ENCODE measurements around the gene KCNH6. TPM values are rescaled to one million over a fixed set of nuclear protein-coding genes. Genes with fewer than 3 reads are reported as not detected.
A peak's percentile ranks its signal among the peaks of the same experiment; 100 is the strongest.

KCNH6 gene
- total RNA-seq, 2 experiments from 2014 or later = not detected

DNA sequence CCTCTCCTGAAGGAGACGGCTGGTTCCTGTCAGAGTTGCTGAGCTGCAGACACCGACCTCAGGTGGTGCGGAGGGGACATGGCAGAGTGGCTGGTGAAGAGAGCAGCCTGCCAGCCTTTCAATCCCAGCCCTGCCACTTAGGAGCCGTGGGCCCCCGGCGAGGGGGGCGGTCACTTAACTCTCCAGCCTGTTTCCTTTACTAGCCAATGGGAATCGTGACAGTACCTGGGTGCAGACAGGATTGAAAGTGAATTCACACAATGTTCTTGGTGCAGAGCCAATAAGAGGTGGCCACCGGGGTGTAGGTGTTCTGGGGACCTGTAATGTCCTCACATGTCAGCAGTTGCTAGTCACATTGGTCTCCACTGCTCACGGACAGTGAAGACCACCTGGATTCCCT, 32.8 kb upstream of the KCNH6 start:
- Mint-ChIP-seq H3K4me1 (ENCODE audit: low read depth) (no peaks in the 10 kb centered on the region), H3K27ac (no peak overlapping the region), H3K4me3 (no peak overlapping the region), H3K9me3 (no peaks in the 10 kb centered on the region), H3K27me3 (no peaks in the 10 kb centered on the region), H3K36me3 (no peaks in the 10 kb centered on the region)
- ChIA-PET POLR2A (no interaction called here), CTCF (interaction anchor here (1.0 kb wide), 1 partner anchor 122 kb away, joined by 3 read pairs; no protein-coding TSS in a partner anchor)
- intact Hi-C loops (cut with micrococcal nuclease) = no loop called here
- no peak for DNase-seq

DNA sequence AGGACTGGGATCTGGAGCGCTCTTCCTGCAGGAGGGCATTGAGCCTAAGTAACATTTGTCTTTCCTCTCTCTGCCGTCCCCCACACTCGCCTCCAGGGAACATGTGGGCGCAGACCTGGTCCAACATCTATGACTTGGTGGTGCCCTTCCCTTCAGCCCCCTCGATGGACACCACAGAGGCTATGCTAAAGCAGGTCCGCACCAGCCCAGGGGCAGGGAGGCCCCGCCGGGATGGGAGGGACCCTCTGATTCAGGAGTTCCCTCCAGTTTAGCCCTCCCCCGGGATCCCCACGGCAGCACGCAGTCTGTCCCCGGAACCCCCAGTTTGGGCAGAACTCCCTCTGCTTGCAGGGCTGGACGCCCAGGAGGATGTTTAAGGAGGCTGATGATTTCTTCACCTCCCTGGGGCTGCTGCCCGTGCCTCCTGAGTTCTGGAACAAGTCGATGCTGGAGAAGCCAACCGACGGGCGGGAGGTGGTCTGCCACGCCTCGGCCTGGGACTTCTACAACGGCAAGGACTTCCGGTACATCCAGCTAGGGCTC, 32.2 kb upstream of the KCNH6 start:
- no peaks in the 10 kb centered on the region for H3K4me1 Mint-ChIP-seq (ENCODE audit: low read depth)
- ChIA-PET POLR2A (no interaction called here), CTCF (interaction anchor here (1.0 to 2.3 kb wide), 2 partner anchors 11 to 122 kb away, joined by 3 to 12 read pairs; no protein-coding TSS in a partner anchor)
- H3K4me3 Mint-ChIP-seq = no peak overlapping the region
- DNase-seq = no peak
- intact Hi-C loops (cut with micrococcal nuclease) = no loop called here
- H3K9me3 Mint-ChIP-seq = no peaks in the 10 kb centered on the region
- no peaks in the 10 kb centered on the region for H3K27me3 Mint-ChIP-seq
- H3K36me3 Mint-ChIP-seq = no peaks in the 10 kb centered on the region
- H3K27ac Mint-ChIP-seq = no peak overlapping the region

DNA sequence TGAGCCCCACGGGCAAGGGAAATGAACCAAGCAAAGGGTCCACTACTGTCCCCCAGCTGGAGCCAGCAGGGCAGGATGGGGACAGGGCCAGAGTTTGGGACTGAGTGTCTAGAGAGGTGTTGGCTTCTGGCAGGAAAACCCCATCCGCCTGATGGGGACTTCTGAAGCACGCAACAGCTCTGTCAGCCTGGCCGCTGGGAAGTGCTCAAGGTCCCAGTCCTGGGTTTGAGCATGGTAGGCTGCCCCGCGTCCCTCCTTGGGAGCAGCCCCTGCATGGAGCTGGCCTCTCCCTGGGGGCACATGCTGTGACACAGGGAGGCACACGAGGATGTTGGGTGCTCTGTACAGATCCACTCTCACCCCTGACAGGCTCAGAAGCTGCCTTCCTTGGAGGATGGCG, 31.7 kb upstream of the KCNH6 start:
- no peak overlapping the region for H3K4me3 Mint-ChIP-seq
- H3K27ac Mint-ChIP-seq = no peak overlapping the region
- no peaks in the 10 kb centered on the region for H3K27me3 Mint-ChIP-seq
- intact Hi-C loops (cut with micrococcal nuclease) = no loop called here
- no peaks in the 10 kb centered on the region for H3K36me3 Mint-ChIP-seq
- CTCF ChIA-PET = interaction anchor here (2.3 kb wide), 1 partner anchor 12 kb away, joined by 12 read pairs; no protein-coding TSS in a partner anchor
- H3K4me1 Mint-ChIP-seq (ENCODE audit: low read depth) = no peaks in the 10 kb centered on the region
- no peak for DNase-seq
- POLR2A ChIA-PET = no interaction called here
- H3K9me3 Mint-ChIP-seq = no peaks in the 10 kb centered on the region

DNA sequence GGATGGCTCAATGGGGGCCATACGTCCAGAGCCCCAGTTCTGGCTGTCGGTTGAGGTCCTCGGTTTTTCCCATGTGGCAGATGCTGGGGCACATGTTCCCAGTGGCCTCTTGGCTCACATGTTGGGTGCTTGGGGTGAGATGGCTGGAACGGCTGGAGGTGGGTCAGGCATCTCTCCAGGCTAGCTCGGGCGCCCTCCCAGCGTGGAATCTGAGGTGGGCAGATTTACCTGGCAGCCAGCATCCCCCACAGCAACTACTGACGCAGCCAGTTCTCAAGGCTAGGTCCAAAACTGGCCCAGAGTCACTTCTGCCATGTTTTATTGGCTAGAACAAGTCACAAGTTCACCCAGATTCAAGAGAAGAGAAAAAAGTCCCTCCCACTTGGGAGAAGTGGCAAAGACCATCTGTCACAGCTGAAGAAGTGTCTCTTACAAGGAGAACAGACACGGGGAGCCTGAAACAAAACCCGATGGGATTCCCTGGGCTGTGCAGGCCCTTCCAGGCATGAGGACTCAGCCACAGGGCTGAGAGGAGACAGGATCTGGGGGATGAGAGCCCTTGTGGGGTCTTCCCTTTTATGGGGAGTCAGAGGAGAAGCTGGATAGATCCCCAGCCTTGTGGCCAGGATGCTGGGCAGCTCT, 31.1 kb upstream of the KCNH6 start:
- no peaks in the 10 kb centered on the region for H3K4me1 Mint-ChIP-seq (ENCODE audit: low read depth)
- no peak for DNase-seq
- CTCF ChIA-PET = interaction anchor here (0.6 to 2.3 kb wide), 2 partner anchors 12 to 34 kb away, joined by 4 to 12 read pairs; no protein-coding TSS in a partner anchor
- no peak overlapping the region for H3K4me3 Mint-ChIP-seq
- no peak overlapping the region for H3K27ac Mint-ChIP-seq
- intact Hi-C loops (cut with micrococcal nuclease) = no loop called here
- H3K36me3 Mint-ChIP-seq = no peaks in the 10 kb centered on the region
- POLR2A ChIA-PET = no interaction called here
- H3K27me3 Mint-ChIP-seq = no peaks in the 10 kb centered on the region
- no peaks in the 10 kb centered on the region for H3K9me3 Mint-ChIP-seq

DNA sequence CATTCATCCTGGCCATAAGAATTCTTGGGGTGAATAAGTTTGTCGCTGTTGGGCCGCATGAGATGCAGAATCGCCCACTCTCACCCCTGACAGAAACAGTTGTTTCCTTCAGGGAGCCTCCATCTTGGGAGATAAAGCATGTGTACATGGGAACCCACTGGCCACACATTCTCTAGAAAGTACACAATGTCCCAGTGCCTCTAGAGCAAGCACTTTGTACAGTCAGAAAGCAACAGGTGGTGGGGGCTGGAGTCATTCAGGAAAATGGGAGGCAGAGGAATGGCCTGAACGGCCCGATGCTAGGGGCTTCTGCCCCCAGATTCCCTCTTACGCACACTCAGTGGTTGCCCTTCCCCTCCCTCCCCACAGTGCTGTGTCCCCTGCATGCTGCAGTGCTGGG, 30.2 kb upstream of the KCNH6 start:
- H3K36me3 Mint-ChIP-seq = no peaks in the 10 kb centered on the region
- H3K9me3 Mint-ChIP-seq = no peaks in the 10 kb centered on the region
- intact Hi-C loops (cut with micrococcal nuclease) = no loop called here
- H3K4me3 Mint-ChIP-seq = no peak overlapping the region
- DNase-seq = no peak
- ChIA-PET POLR2A (no interaction called here), CTCF (interaction anchor here (2.3 kb wide), 1 partner anchor 13 kb away, joined by 12 read pairs; no protein-coding TSS in a partner anchor)
- H3K4me1 Mint-ChIP-seq (ENCODE audit: low read depth) = no peaks in the 10 kb centered on the region
- H3K27ac Mint-ChIP-seq = no peak overlapping the region
- no peaks in the 10 kb centered on the region for H3K27me3 Mint-ChIP-seq

DNA sequence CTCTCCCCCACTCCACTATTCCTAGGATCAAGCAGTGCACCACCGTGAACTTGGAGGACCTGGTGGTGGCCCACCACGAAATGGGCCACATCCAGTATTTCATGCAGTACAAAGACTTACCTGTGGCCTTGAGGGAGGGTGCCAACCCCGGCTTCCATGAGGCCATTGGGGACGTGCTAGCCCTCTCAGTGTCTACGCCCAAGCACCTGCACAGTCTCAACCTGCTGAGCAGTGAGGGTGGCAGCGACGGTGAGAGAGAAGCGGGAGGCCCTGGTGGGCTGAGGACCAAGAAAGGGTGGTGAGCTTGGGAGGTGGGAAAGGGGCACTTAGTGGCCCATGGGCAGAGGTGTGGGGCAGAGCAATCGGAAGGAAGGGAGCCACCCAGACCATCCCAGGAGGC, 29.7 kb upstream of the KCNH6 start:
- CTCF ChIA-PET = no interaction called here
- H3K9me3 Mint-ChIP-seq = no peaks in the 10 kb centered on the region
- no peak overlapping the region for H3K4me3 Mint-ChIP-seq
- no peaks in the 10 kb centered on the region for H3K27me3 Mint-ChIP-seq
- H3K4me1 Mint-ChIP-seq (ENCODE audit: low read depth) = no peaks in the 10 kb centered on the region
- POLR2A ChIA-PET = no interaction called here
- H3K36me3 Mint-ChIP-seq = no peaks in the 10 kb centered on the region
- no peak for DNase-seq
- no peak overlapping the region for H3K27ac Mint-ChIP-seq
- intact Hi-C loops (cut with micrococcal nuclease) = no loop called here

DNA sequence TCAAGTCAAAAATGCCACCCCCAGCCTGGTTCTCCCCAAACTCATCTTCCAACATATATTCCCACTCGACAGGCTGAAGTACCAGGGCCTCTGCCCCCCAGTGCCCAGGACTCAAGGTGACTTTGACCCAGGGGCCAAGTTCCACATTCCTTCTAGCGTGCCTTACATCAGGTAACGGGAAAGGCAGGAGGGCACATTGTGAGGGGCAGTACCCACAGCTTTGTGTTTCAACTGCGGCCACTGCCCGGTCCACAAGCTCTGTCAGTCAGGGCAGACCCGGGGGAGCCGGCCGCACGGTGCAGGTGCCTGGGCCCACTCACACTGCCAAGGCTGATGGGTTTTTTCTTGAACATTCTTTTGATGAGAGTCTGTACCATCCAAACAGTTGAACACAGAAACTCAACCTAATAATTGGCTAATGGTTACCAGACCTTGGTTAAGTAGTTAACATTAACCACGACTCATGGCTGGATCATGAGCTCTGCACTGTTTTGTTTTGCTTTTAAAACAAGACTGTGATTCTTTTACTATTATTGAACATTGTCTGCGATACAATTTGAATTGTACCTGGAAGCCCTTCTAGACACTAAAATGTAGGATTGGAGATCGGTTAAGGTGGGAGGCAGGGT, 28.7 kb upstream of the KCNH6 start:
- no peaks in the 10 kb centered on the region for H3K4me1 Mint-ChIP-seq (ENCODE audit: low read depth)
- H3K4me3 Mint-ChIP-seq = no peak overlapping the region
- no peaks in the 10 kb centered on the region for H3K9me3 Mint-ChIP-seq
- H3K27ac Mint-ChIP-seq = no peak overlapping the region
- H3K36me3 Mint-ChIP-seq = no peaks in the 10 kb centered on the region
- intact Hi-C loops (cut with micrococcal nuclease) = no loop called here
- POLR2A ChIA-PET = no interaction called here
- no peak for DNase-seq
- no peaks in the 10 kb centered on the region for H3K27me3 Mint-ChIP-seq
- CTCF ChIA-PET = no interaction called here

DNA sequence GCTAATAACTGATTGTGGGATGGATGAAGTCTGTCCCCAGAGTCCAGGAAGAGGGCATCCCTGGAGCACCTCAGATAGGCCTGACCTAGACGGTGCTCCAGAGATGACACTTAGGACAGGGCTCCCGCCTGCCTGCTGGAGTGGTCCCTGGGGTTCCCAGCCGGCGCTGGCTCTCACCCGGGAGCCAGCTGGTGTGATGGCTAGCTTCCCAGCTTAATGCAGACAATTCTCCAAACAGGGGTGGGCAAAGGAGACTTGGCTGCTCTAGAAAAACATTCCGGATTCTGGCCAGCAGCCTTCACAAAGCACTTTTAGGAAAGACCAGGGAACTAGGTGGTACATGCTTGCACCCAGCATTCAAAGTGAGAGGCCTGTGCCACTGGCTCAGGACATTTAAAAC, 27.7 kb upstream of the KCNH6 start:
- Mint-ChIP-seq H3K4me1 (ENCODE audit: low read depth) (no peaks in the 10 kb centered on the region), H3K4me3 (no peak overlapping the region), H3K27ac (no peak overlapping the region), H3K27me3 (no peaks in the 10 kb centered on the region), H3K9me3 (no peaks in the 10 kb centered on the region), H3K36me3 (no peaks in the 10 kb centered on the region)
- intact Hi-C loops (cut with micrococcal nuclease) = no loop called here
- POLR2A ChIA-PET = no interaction called here
- DNase-seq = no peak
- CTCF ChIA-PET = no interaction called here

DNA sequence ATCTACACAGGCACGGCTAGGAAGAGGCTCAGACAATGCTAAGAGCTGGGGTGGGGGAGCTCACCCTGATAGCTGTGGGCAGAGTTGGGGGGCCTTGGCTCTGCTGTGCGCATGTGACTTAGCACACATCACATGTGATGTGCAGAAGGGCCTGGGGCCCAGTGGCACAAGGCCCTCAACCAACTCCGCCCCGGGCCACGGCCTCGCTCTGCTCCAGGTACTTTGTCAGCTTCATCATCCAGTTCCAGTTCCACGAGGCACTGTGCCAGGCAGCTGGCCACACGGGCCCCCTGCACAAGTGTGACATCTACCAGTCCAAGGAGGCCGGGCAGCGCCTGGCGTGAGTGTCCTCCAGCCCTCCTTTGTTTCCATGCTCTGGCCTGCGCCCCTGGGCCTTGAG, 27.0 kb upstream of the KCNH6 start:
- no peaks in the 10 kb centered on the region for H3K27me3 Mint-ChIP-seq
- ChIA-PET POLR2A (no interaction called here), CTCF (interaction anchor here (1.2 kb wide), 1 partner anchor 115 kb away, joined by 4 read pairs; no protein-coding TSS in a partner anchor)
- H3K9me3 Mint-ChIP-seq = no peaks in the 10 kb centered on the region
- no peak overlapping the region for H3K4me3 Mint-ChIP-seq
- no peak for DNase-seq
- H3K4me1 Mint-ChIP-seq (ENCODE audit: low read depth) = no peaks in the 10 kb centered on the region
- H3K36me3 Mint-ChIP-seq = no peaks in the 10 kb centered on the region
- intact Hi-C loops (cut with micrococcal nuclease) = no loop called here
- H3K27ac Mint-ChIP-seq = no peak overlapping the region

DNA sequence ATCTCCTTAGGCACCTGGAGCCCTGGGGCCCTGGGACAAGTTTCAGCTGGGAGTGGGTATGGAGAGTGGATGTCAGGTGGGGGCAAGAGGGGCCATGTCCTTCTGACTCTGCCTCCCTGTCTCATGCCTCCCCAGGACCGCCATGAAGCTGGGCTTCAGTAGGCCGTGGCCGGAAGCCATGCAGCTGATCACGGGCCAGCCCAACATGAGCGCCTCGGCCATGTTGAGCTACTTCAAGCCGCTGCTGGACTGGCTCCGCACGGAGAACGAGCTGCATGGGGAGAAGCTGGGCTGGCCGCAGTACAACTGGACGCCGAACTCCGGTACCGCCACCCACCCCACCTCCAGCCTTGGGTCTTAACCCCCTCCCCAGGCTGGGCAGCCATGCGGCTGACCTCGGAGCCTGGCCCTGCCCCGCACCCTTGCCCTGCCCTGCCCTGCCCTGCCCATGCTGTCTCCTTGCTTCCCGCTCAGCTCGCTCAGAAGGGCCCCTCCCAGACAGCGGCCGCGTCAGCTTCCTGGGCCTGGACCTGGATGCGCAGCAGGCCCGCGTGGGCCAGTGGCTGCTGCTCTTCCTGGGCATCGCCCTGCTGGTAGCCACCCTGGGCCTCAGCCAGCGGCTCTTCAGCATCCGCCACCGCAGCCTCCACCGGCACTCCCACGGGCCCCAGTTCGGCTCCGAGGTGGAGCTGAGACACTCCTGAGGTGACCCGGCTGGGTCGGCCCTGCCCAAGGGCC, 26.3 kb upstream of the KCNH6 start:
- Mint-ChIP-seq H3K27ac (no peak overlapping the region), H3K4me3 (no peak overlapping the region), H3K4me1 (ENCODE audit: low read depth) (no peaks in the 10 kb centered on the region), H3K27me3 (no peaks in the 10 kb centered on the region), H3K36me3 (no peaks in the 10 kb centered on the region), H3K9me3 (no peaks in the 10 kb centered on the region)
- POLR2A ChIA-PET = no interaction called here
- no peak for DNase-seq
- CTCF ChIA-PET = interaction anchor here (1.2 to 1.5 kb wide), 2 partner anchors 71 to 115 kb away, joined by 4 read pairs; no protein-coding TSS in a partner anchor
- intact Hi-C loops (cut with micrococcal nuclease) = no loop called here

DNA sequence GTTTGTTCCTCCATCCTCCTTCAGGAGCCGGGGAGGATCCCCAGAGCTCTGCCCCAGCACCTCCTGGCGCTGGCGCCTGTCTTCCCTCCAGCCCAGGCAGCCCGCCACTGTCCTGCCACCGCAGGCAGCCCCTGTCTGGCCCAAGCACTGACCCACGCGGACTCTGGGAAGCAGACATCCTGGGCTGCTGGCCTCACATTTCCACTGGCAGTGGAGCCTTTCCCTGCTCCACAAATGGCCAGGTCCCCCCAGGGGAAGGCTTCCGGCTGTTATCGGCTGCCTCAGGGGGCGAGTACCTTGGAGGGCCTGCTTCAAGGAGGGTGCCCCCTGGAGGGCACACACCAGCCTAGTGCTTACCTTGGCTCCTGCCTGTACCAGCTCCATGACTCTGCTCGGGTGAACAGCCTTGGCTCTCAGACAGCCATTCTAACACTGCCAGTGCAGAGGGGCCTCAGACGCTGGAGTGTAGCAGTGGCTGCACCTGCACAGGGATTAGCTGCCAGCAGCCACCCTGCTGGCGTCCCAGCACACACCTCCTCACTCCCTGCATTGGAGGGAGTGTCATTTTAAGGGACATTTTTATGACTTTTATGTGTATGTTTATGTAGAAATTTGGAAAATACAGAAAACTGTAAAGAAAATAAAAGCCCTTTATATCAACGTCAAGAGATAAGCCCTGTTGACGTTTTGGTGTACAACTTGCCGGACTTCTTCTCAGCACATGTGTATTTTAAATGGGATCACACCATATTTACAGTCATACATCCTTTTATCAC, 25.3 kb upstream of the KCNH6 start:
- no peaks in the 10 kb centered on the region for H3K9me3 Mint-ChIP-seq
- CTCF ChIA-PET = interaction anchor here (1.0 to 1.5 kb wide), 2 partner anchors 72 to 114 kb away, joined by 3 to 4 read pairs; no protein-coding TSS in a partner anchor
- no peaks in the 10 kb centered on the region for H3K4me1 Mint-ChIP-seq (ENCODE audit: low read depth)
- no peaks in the 10 kb centered on the region for H3K27me3 Mint-ChIP-seq
- intact Hi-C loops (cut with micrococcal nuclease) = no loop called here
- no peak overlapping the region for H3K4me3 Mint-ChIP-seq
- DNase-seq = peak; percentile 15
- no peaks in the 10 kb centered on the region for H3K36me3 Mint-ChIP-seq
- POLR2A ChIA-PET = no interaction called here
- H3K27ac Mint-ChIP-seq = no peak overlapping the region

All from activated CD4-positive, alpha-beta memory T cell treated with anti-CD3 and anti-CD28 coated beads for 36 hours (primary cell).